Measurements from ENCODE around the gene CLTA.

DNA sequence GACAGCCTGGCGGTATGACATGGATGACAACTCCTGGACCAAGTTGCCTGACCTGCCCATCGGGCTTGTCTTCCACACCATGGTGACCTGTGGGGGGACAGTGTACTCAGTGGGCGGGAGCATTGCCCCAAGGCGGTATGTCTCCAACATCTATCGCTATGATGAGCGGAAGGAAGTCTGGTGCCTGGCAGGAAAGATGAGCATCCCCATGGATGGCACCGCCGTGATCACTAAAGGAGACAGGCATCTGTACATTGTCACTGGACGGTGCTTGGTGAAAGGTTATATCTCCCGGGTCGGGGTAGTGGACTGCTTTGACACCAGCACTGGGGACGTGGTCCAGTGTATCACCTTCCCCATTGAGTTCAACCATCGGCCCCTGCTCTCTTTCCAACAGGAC, 20.2 kb upstream of the CLTA start:
- TF ChIP-seq EZH2 (IDR thresholded peaks at IDR 0.05; ENCODE audit: borderline replicate concordance, insufficient read depth, low read depth, low read length, poor library complexity, severe bottlenecking) = no peak
- TF ChIP-seq, protein P1, sequence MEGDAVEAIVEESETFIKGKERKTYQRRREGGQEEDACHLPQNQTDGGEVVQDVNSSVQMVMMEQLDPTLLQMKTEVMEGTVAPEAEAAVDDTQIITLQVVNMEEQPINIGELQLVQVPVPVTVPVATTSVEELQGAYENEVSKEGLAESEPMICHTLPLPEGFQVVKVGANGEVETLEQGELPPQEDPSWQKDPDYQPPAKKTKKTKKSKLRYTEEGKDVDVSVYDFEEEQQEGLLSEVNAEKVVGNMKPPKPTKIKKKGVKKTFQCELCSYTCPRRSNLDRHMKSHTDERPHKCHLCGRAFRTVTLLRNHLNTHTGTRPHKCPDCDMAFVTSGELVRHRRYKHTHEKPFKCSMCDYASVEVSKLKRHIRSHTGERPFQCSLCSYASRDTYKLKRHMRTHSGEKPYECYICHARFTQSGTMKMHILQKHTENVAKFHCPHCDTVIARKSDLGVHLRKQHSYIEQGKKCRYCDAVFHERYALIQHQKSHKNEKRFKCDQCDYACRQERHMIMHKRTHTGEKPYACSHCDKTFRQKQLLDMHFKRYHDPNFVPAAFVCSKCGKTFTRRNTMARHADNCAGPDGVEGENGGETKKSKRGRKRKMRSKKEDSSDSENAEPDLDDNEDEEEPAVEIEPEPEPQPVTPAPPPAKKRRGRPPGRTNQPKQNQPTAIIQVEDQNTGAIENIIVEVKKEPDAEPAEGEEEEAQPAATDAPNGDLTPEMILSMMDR (IDR thresholded peaks at IDR 0.05) = no peak

Data from B cell (primary cell).